A549 (cell line): Measurements from ENCODE around the gene NNMT. TPM values are rescaled to one million over a fixed set of nuclear protein-coding genes. Genes with fewer than 3 reads are reported as not detected.

Experiments used
- ATAC-seq, 2 experiments: fragments of 200-7000 bp in 1 of 2; fragments of >200 bp in 1 of 2; cut with Nextera tagmentation in 1 of 2; cut with Tn5 transposase in 1 of 2; 3 replicates each; pipeline versions ENCODE4 v1.8.0 to v1.9.1; 2018 to 2020; ENCODE audit warnings: mild to moderate bottlenecking in 1 of 2, moderate library complexity in 1 of 2
- CTCF ChIA-PET: fragments of 300-600 bp; sonication (Branson Sonifier 250); formaldehyde crosslinking; extraction: SDS; loops from one replicate; lab custom pipeline; 2021; ENCODE audit warnings: antibody characterized with exemption, inconsistent platforms; lab: Yijun Ruan, JAX
- POLR2A ChIA-PET: fragments of 350-600 bp; formaldehyde crosslinking; extraction: SDS; loops from one replicate; lab custom pipeline; 2021; ENCODE audit warnings: antibody characterized with exemption, inconsistent platforms; lab: Yijun Ruan, JAX
- DNase-seq, 2 experiments: peaks; one replicate each; pipeline versions ENCODE4 v3.0.0 to v3.0.0-alpha.2; 2011 to 2016; ENCODE audit warnings: low read depth in 1 of 2, low spot score in 1 of 2
- FAIRE-seq: peaks from 2 replicates; lab custom pipeline; 2011; peaks lifted over from hg19 to GRCh38; lab: Jason Lieb, UNC
- H3K27ac ChIP-seq, 2 experiments: fragments of >200 bp; sonication (Bioruptor Twin); formaldehyde crosslinking; 3 replicates each; pipeline ENCODE4 v1.5.1; 2016 to 2017
- H3K4me1 ChIP-seq: fragments of >200 bp; sonication (Bioruptor Twin); formaldehyde crosslinking; 3 replicates; pipeline ENCODE4 v1.6.1; 2016
- H3K4me2 ChIP-seq: fragments of >200 bp; sonication (Bioruptor Twin); formaldehyde crosslinking; 3 replicates; pipeline ENCODE4 v1.6.1; 2016
- H3K4me3 ChIP-seq: fragments of >200 bp; sonication (Bioruptor Twin); formaldehyde crosslinking; 3 replicates; pipeline ENCODE4 v1.5.1; 2016
- H3K9me3 ChIP-seq: fragments of >200 bp; sonication (Bioruptor Twin); formaldehyde crosslinking; 3 replicates; pipeline ENCODE4 v1.6.1; 2016
- CBX2 ChIP-seq: fragments of 200-600 bp; sonication (generic); IDR thresholded peaks from 2 replicates; pipeline ENCODE4 v1.6.1; 2016; ENCODE audit warnings: low read depth, mild to moderate bottlenecking, borderline replicate concordance
- EHMT2 ChIP-seq: fragments of 200-600 bp; sonication (generic); IDR thresholded peaks from 2 replicates; pipeline ENCODE4 v1.6.1; 2016; ENCODE audit warnings: antibody characterized with exemption, low read depth, mild to moderate bottlenecking, moderate library complexity
- ELK1 ChIP-seq: fragments of 150-350 bp; IDR thresholded peaks from 2 replicates; pipeline ENCODE4 v1.6.1; 2014; ENCODE audit warnings: low read depth, mild to moderate bottlenecking, low read length
- EP300 ChIP-seq, 2 experiments: fragments of >200 bp; sonication (Bioruptor Twin); formaldehyde crosslinking; IDR thresholded peaks; 2 replicates in 1 of 2; 3 replicates in 1 of 2; pipeline ENCODE4 v1.6.1; 2016 to 2017
- ESRRA ChIP-seq: fragments of 150-350 bp; IDR thresholded peaks from 2 replicates; pipeline ENCODE4 v1.6.1; 2014; ENCODE audit warnings: mild to moderate bottlenecking, low read length, borderline replicate concordance
- GATA3 ChIP-seq: IDR thresholded peaks from 2 replicates; pipeline ENCODE4 v1.6.1; 2012; ENCODE audit warnings: borderline replicate concordance
- JUNB ChIP-seq: fragments of >200 bp; sonication (Bioruptor Twin); formaldehyde crosslinking; IDR thresholded peaks from 2 replicates; pipeline ENCODE4 v1.6.1; 2016
- MAFK ChIP-seq: fragments of 450-650 bp; IDR thresholded peaks from 2 replicates; pipeline ENCODE4 v1.6.1; 2014; ENCODE audit not compliant: partially characterized antibody
- MAZ ChIP-seq: fragments of 150-350 bp; IDR thresholded peaks from 2 replicates; pipeline ENCODE4 v1.6.1; 2014; ENCODE audit warnings: antibody characterized with exemption, low read depth, low read length, borderline replicate concordance
- PBX3 ChIP-seq: IDR thresholded peaks from 2 replicates; pipeline ENCODE4 v1.6.1; 2012
- PHF8 ChIP-seq: fragments of 200-600 bp; sonication (generic); IDR thresholded peaks from 2 replicates; pipeline ENCODE4 v1.6.1; 2016; ENCODE audit warnings: low read depth, mild to moderate bottlenecking, antibody characterized with exemption, moderate library complexity, borderline replicate concordance
- POLR2A ChIP-seq: IDR thresholded peaks from 2 replicates; pipeline ENCODE4 v1.6.1; 2012; ENCODE audit warnings: mild to moderate bottlenecking, low read length
- RAD21 ChIP-seq, 2 experiments: fragments of >200 bp in 1 of 2; sonication (Bioruptor Twin) in 1 of 2; formaldehyde crosslinking in 1 of 2; IDR thresholded peaks in 1 of 2; conservative IDR thresholded peaks in 1 of 2; 2 replicates in 1 of 2; 3 replicates in 1 of 2; pipeline ENCODE4 v1.6.1; 2012 to 2018; ENCODE audit warnings: inconsistent platforms in 1 of 2
- RFX5 ChIP-seq: fragments of 450-650 bp; IDR thresholded peaks from 2 replicates; pipeline ENCODE4 v1.7.1; 2014; ENCODE audit warnings: antibody characterized with exemption, mild to moderate bottlenecking, moderate library complexity
- RNF2 ChIP-seq: fragments of 200-600 bp; sonication (generic); IDR thresholded peaks from 2 replicates; pipeline ENCODE4 v1.6.1; 2016; ENCODE audit warnings: low read depth, mild to moderate bottlenecking, antibody characterized with exemption, moderate library complexity, borderline replicate concordance
- WGBS: methylation state at CpG from one replicate; pipeline ENCODE4 v1.1.6; 2017; ENCODE audit errors: missing lambda C conversion rate; 5-methylcytosine and 5-hydroxymethylcytosine counted together
- polyA plus RNA-seq, 4 experiments: library from polyadenylated mRNA; depleted of rRNA in 3 of 4; stranded (reverse); fragments of >200 nt; fragmentation: RNase III in 1 of 4; extraction: RNeasy Plus Mini Kit Qiagen cat#74134 plus additional on column Dnase treatment in 1 of 4; gene quantifications; 2 replicates in 3 of 4; 3 replicates in 1 of 4; pipeline ENCODE4 v1.2.3, GENCODE V29; 2011 to 2017
- TF ChIP-seq, protein P1 (sequence below): fragments of 200-600 bp; sonication (generic); IDR thresholded peaks from 2 replicates; pipeline ENCODE4 v1.6.1; 2016; ENCODE audit warnings: antibody characterized with exemption, mild to moderate bottlenecking, moderate library complexity
- TF ChIP-seq, protein P2 (sequence below): fragments of >200 bp; sonication (Bioruptor Twin); formaldehyde crosslinking; IDR thresholded peaks from 3 replicates; pipeline ENCODE4 v1.6.1; 2016
- TF ChIP-seq, protein P3 (sequence below): IDR thresholded peaks from 2 replicates; pipeline ENCODE4 v1.6.1; 2012

Gene NNMT
- polyA plus RNA-seq, 2 of the 4 experiments (the other 2 are of a cell fraction) = 285 to 421 TPM

GRCh38 chr11:114254571-114255146 lies 41.5 kb upstream of the NNMT start (continued):
- no peak for TF ChIP-seq ELK1

DNA sequence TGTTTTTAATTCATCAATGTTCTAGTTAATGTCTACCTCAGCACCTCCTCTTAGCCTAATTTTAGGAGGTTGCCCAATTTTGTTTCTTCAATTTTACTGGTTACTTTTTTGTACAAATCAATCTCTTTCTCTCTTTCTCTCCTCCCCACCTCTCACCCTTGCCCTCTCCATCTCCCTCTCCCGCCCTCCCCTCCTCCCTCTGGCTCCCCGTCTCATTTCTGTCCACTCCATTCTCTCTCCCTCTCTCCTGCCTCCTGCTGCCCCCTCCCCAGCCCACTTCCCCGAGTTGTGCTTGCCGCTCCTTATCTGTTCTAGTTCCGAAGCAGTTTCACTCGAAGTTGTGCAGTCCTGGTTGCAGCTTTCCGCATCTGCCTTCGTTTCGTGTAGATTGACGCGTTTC lies 40.9 kb upstream of the NNMT start:
- H3K4me2 ChIP-seq = no peak overlapping the region
- ChIA-PET POLR2A (no interaction called here), CTCF (no interaction called here)
- no peaks in the 10 kb centered on the region for H3K9me3 ChIP-seq
- no peak overlapping the region for H3K4me3 ChIP-seq
- no peaks in the 10 kb centered on the region for H3K4me1 ChIP-seq
- FAIRE-seq = no peak
- H3K27ac ChIP-seq = no peak overlapping the region
- no peak for DNase-seq
- ATAC-seq = no peak
- TF ChIP-seq PHF8 = no peak
- TF ChIP-seq, protein P1, sequence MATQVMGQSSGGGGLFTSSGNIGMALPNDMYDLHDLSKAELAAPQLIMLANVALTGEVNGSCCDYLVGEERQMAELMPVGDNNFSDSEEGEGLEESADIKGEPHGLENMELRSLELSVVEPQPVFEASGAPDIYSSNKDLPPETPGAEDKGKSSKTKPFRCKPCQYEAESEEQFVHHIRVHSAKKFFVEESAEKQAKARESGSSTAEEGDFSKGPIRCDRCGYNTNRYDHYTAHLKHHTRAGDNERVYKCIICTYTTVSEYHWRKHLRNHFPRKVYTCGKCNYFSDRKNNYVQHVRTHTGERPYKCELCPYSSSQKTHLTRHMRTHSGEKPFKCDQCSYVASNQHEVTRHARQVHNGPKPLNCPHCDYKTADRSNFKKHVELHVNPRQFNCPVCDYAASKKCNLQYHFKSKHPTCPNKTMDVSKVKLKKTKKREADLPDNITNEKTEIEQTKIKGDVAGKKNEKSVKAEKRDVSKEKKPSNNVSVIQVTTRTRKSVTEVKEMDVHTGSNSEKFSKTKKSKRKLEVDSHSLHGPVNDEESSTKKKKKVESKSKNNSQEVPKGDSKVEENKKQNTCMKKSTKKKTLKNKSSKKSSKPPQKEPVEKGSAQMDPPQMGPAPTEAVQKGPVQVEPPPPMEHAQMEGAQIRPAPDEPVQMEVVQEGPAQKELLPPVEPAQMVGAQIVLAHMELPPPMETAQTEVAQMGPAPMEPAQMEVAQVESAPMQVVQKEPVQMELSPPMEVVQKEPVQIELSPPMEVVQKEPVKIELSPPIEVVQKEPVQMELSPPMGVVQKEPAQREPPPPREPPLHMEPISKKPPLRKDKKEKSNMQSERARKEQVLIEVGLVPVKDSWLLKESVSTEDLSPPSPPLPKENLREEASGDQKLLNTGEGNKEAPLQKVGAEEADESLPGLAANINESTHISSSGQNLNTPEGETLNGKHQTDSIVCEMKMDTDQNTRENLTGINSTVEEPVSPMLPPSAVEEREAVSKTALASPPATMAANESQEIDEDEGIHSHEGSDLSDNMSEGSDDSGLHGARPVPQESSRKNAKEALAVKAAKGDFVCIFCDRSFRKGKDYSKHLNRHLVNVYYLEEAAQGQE = no peak
- TF ChIP-seq RNF2 = no peak
- no peak for TF ChIP-seq PBX3
- TF ChIP-seq RAD21 (conservative IDR thresholded peaks at IDR 0.05 in 1 of 2, IDR thresholded peaks at IDR 0.05 in 1 of 2) = no peak
- no peak for TF ChIP-seq GATA3
- no peak for TF ChIP-seq MAZ
- TF ChIP-seq RFX5 = no peak
- TF ChIP-seq MAFK = no peak
- no peak for TF ChIP-seq POLR2A
- TF ChIP-seq, protein P2, sequence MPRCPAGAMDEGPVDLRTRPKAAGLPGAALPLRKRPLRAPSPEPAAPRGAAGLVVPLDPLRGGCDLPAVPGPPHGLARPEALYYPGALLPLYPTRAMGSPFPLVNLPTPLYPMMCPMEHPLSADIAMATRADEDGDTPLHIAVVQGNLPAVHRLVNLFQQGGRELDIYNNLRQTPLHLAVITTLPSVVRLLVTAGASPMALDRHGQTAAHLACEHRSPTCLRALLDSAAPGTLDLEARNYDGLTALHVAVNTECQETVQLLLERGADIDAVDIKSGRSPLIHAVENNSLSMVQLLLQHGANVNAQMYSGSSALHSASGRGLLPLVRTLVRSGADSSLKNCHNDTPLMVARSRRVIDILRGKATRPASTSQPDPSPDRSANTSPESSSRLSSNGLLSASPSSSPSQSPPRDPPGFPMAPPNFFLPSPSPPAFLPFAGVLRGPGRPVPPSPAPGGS = no peak
- TF ChIP-seq, protein P3, sequence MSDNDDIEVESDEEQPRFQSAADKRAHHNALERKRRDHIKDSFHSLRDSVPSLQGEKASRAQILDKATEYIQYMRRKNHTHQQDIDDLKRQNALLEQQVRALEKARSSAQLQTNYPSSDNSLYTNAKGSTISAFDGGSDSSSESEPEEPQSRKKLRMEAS = no peak
- TF ChIP-seq ESRRA = no peak
- no peak for TF ChIP-seq CBX2
- no peak for TF ChIP-seq EP300 (IDR thresholded peaks at IDR 0.05)
- no peak for TF ChIP-seq ELK1
- TF ChIP-seq EHMT2 = no peak
- TF ChIP-seq JUNB = no peak
- WGBS = 67% methylated on average over 10 of the region's 11 CpGs
